Endodermal cell (in vitro differentiated cells): ENCODE results near the gene LCP2. TPM values are rescaled to one million over a fixed set of nuclear protein-coding genes. Genes with fewer than 3 reads are reported as not detected.

ENCODE experiments used
- DNase-seq: peaks from one replicate; pipeline ENCODE4 v3.0.0-alpha.2; 2017
- H3K27ac ChIP-seq: 2 replicates; pipeline ENCODE4 v1.5.1; 2013; ENCODE audit warnings: mild to moderate bottlenecking, low read depth, low read length, moderate library complexity
- H3K27me3 ChIP-seq: 2 replicates; pipeline ENCODE4 v1.6.1; 2013; ENCODE audit warnings: mild to moderate bottlenecking, low read length, moderate library complexity; ENCODE audit not compliant: insufficient read depth, control insufficient read depth, poor library complexity, severe bottlenecking
- H3K36me3 ChIP-seq: 2 replicates; pipeline ENCODE4 v1.7.0; 2013; ENCODE audit warnings: mild to moderate bottlenecking, low read length, moderate library complexity; ENCODE audit not compliant: control insufficient read depth, insufficient read depth
- H3K4me1 ChIP-seq: one replicate; pipeline ENCODE4 v1.7.0; 2013; ENCODE audit warnings: low read length; ENCODE audit not compliant: control insufficient read depth, insufficient read depth
- H3K4me3 ChIP-seq: 2 replicates; pipeline ENCODE4 v1.5.1; 2013; ENCODE audit warnings: mild to moderate bottlenecking, low read length, moderate library complexity
- H3K9ac ChIP-seq: 2 replicates; pipeline ENCODE4 v1.6.1; 2013; ENCODE audit warnings: mild to moderate bottlenecking, low read length, moderate library complexity; ENCODE audit not compliant: poor library complexity, severe bottlenecking; ENCODE audit errors: extremely low read depth
- H3K9me3 ChIP-seq: 2 replicates; pipeline ENCODE4 v1.6.1; 2013; ENCODE audit warnings: mild to moderate bottlenecking, low read length, moderate library complexity; ENCODE audit not compliant: control insufficient read depth
- H3K27ac Mint-ChIP-seq: 2 replicates; pipeline ENCODE4 v1.8.0; 2020; ENCODE audit warnings: mixed read lengths
- H3K27me3 Mint-ChIP-seq: 2 replicates; pipeline ENCODE4 v1.8.0; 2021; ENCODE audit warnings: mild to moderate bottlenecking, mixed read lengths; ENCODE audit not compliant: insufficient read depth
- H3K36me3 Mint-ChIP-seq: 2 replicates; pipeline ENCODE4 v1.8.0; 2020; ENCODE audit warnings: low read depth, mixed read lengths
- H3K4me1 Mint-ChIP-seq: 2 replicates; pipeline ENCODE4 v1.8.0; 2020; ENCODE audit warnings: mixed read lengths
- H3K4me3 Mint-ChIP-seq: 2 replicates; pipeline ENCODE4 v1.8.0; 2020; ENCODE audit warnings: mild to moderate bottlenecking, moderate library complexity, mixed read lengths
- H3K9me3 Mint-ChIP-seq: 2 replicates; pipeline ENCODE4 v1.8.0; 2020; ENCODE audit warnings: mild to moderate bottlenecking, mixed read lengths
- WGBS, 2 experiments: methylation state at CpG; one replicate each; pipeline versions ENCODE4 v1.1.5 to v1.1.7; 2013; ENCODE audit warnings: missing lambda C conversion rate in 2 of 2, mixed read lengths in 1 of 2; ENCODE audit not compliant: insufficient coverage in 1 of 2, insufficient read length in 1 of 2; 5-methylcytosine and 5-hydroxymethylcytosine counted together
- total RNA-seq, 2 donors: library from RNA; stranded (reverse); fragmentation: NEBNext Ultra II Directional in 1 of 2; extraction: Animal tissue kit (Norgen Biotek cat#: 25700) in 1 of 2; gene quantifications; 2 replicates in 1 of 2; 3 replicates in 1 of 2; pipeline ENCODE4 v1.2.1, GENCODE V29; 2021
- TF ChIP-seq, protein P1 (sequence below): fragments of 200-600 bp; sonication (generic); conservative IDR thresholded peaks from 2 replicates; pipeline ENCODE4 v1.5.0; 2021; ENCODE audit warnings: antibody characterized with exemption, mild to moderate bottlenecking

LCP2 gene
- total RNA-seq, 2 donors from 2014 or later, result 0.11 TPM; not detected in 1

DNA sequence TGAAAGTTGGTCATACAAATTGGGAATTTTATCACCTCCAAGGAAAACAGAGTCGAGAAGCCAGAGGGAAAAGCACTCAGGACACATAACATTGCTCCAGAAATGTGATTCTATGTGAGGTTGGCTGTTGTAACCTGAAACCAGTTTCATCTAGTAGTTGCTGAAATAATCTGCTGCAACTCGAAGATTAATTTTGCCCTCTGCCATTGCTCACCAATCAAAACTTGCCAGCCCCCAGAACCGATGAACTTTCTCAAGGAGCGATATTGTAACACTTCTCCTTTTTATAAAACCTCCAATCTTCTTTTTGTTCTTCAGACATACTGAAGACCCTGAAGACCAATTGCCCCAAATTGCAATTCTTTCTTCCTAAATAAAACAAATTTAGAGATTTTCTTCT, 33.7 kb downstream of the LCP2 start:
- Histone ChIP-seq H3K4me1 (no peaks in the 10 kb centered on the region), H3K4me3 (no peak overlapping the region), H3K36me3 (no peaks in the 10 kb centered on the region), H3K27me3 (peaks cover 10% of the 10 kb centered on the region), H3K27ac (no peak overlapping the region), H3K9me3 (no peaks in the 10 kb centered on the region), H3K9ac (no peak overlapping the region)
- Mint-ChIP-seq H3K9me3 (no peaks in the 10 kb centered on the region), H3K36me3 (no peaks in the 10 kb centered on the region), H3K4me1 (peaks cover 3% of the 10 kb centered on the region), H3K4me3 (no peak overlapping the region), H3K27ac (no peak overlapping the region), H3K27me3 (peaks cover 12% of the 10 kb centered on the region)
- DNase-seq, result no peak
- 91 to 100% methylated on average over 4 of the region's 4 CpGs for WGBS, 2 experiments
- TF ChIP-seq, protein P1, sequence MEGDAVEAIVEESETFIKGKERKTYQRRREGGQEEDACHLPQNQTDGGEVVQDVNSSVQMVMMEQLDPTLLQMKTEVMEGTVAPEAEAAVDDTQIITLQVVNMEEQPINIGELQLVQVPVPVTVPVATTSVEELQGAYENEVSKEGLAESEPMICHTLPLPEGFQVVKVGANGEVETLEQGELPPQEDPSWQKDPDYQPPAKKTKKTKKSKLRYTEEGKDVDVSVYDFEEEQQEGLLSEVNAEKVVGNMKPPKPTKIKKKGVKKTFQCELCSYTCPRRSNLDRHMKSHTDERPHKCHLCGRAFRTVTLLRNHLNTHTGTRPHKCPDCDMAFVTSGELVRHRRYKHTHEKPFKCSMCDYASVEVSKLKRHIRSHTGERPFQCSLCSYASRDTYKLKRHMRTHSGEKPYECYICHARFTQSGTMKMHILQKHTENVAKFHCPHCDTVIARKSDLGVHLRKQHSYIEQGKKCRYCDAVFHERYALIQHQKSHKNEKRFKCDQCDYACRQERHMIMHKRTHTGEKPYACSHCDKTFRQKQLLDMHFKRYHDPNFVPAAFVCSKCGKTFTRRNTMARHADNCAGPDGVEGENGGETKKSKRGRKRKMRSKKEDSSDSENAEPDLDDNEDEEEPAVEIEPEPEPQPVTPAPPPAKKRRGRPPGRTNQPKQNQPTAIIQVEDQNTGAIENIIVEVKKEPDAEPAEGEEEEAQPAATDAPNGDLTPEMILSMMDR, result no peak

- peaks cover 8% of the 10 kb centered on the region for H3K27me3 ChIP-seq
- H3K9me3 Mint-ChIP-seq, result no peaks in the 10 kb centered on the region
- no peak overlapping the region for H3K4me3 Mint-ChIP-seq
- no peaks in the 10 kb centered on the region for H3K36me3 Mint-ChIP-seq
- H3K4me1 ChIP-seq, result no peaks in the 10 kb centered on the region
- TF ChIP-seq, protein P1, result no peak
- DNase-seq, result no peak
- H3K27me3 Mint-ChIP-seq, result peaks cover 8% of the 10 kb centered on the region
- H3K9ac ChIP-seq, result no peak overlapping the region
- H3K27ac ChIP-seq, result no peak overlapping the region
- 77 to 89% methylated on average over 10 to 15 of the region's 15 CpGs for WGBS, 2 experiments
- no peak overlapping the region for H3K27ac Mint-ChIP-seq
- H3K4me3 ChIP-seq, result no peak overlapping the region
- H3K36me3 ChIP-seq, result no peaks in the 10 kb centered on the region
- peaks cover 3% of the 10 kb centered on the region for H3K4me1 Mint-ChIP-seq
- no peaks in the 10 kb centered on the region for H3K9me3 ChIP-seq
Measured at GRCh38 chr5:170262061-170263045, 35.2 kb downstream of the LCP2 start.

- Histone ChIP-seq H3K36me3 (no peaks in the 10 kb centered on the region), H3K27me3 (peaks cover under 1% of the 10 kb centered on the region), H3K4me1 (no peaks in the 10 kb centered on the region), H3K9ac (no peak overlapping the region), H3K9me3 (no peaks in the 10 kb centered on the region), H3K4me3 (no peak overlapping the region), H3K27ac (no peak overlapping the region)
- Mint-ChIP-seq H3K4me1 (peaks cover 6% of the 10 kb centered on the region), H3K27ac (no peak overlapping the region), H3K4me3 (no peak overlapping the region), H3K27me3 (peaks cover 6% of the 10 kb centered on the region), H3K36me3 (no peaks in the 10 kb centered on the region), H3K9me3 (no peaks in the 10 kb centered on the region)
- DNase-seq, result no peak
- 93% methylated on average over 3 of the region's 3 CpGs; no CpG with 5 or more reads in 1 of the 2 experiments for WGBS, 2 experiments
- TF ChIP-seq, protein P1, result no peak
Measured at GRCh38 chr5:170261528-170262043, 36.0 kb downstream of the LCP2 start.
